ENCODE measurements around the gene STAB2.

The STAB2 gene, protein sequence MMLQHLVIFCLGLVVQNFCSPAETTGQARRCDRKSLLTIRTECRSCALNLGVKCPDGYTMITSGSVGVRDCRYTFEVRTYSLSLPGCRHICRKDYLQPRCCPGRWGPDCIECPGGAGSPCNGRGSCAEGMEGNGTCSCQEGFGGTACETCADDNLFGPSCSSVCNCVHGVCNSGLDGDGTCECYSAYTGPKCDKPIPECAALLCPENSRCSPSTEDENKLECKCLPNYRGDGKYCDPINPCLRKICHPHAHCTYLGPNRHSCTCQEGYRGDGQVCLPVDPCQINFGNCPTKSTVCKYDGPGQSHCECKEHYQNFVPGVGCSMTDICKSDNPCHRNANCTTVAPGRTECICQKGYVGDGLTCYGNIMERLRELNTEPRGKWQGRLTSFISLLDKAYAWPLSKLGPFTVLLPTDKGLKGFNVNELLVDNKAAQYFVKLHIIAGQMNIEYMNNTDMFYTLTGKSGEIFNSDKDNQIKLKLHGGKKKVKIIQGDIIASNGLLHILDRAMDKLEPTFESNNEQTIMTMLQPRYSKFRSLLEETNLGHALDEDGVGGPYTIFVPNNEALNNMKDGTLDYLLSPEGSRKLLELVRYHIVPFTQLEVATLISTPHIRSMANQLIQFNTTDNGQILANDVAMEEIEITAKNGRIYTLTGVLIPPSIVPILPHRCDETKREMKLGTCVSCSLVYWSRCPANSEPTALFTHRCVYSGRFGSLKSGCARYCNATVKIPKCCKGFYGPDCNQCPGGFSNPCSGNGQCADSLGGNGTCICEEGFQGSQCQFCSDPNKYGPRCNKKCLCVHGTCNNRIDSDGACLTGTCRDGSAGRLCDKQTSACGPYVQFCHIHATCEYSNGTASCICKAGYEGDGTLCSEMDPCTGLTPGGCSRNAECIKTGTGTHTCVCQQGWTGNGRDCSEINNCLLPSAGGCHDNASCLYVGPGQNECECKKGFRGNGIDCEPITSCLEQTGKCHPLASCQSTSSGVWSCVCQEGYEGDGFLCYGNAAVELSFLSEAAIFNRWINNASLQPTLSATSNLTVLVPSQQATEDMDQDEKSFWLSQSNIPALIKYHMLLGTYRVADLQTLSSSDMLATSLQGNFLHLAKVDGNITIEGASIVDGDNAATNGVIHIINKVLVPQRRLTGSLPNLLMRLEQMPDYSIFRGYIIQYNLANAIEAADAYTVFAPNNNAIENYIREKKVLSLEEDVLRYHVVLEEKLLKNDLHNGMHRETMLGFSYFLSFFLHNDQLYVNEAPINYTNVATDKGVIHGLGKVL (N-terminal part only)

DNA sequence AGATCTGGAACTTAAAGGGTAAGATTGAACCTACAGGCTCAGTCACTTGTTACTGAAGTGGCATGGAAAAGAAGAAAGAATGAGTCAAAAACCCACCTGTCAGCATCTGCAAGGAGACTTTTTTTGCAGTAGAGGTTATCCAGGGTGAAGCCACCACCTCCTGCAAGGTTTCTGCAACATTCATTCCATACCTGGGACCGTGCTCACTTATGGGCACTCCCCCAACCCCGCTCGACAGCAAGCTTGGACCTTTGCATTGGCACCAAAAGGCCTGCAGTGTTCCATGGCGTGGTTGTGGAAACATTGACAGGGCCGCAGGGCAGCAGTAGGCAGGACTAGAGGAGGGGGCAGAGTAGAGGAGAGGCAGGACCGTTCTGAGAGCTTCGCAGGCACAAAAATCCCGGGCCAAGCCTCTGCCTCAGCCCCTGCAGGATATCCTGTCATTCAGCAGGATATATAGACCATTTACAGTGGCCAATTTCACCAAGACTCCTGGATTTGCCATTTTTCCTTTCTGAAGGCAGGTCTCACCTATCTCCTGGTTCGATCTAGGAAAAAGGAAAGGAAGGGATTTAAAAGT lies at the start of gene STAB2:
TSS of gene STAB2 (plus strand) at position 483 of the 580 bp plus-strand sequence. CDS start 204 bp downstream, outside the sequence.
- no peak for DNase-seq

DNA sequence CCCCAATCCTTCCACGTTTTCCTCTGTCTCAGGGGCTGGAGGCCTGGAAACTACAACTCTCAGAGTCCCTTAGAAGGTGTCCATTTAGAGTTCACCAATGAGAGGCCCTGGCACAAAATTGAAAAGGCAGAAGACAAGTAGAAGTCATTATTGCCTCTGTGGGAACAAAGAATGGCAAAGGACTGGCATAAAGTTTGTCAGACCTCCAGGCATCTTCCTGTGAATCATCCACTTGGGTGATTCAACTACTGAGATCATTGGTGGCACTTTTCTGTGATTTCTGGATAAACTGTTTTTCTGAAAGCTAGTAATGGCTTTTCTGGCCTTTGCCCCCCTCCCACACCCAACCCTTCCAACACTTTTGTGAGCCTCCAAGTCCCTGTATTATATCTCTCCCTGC lies 48.7 kb upstream of the STAB2 start:
- no peak for DNase-seq

DNA sequence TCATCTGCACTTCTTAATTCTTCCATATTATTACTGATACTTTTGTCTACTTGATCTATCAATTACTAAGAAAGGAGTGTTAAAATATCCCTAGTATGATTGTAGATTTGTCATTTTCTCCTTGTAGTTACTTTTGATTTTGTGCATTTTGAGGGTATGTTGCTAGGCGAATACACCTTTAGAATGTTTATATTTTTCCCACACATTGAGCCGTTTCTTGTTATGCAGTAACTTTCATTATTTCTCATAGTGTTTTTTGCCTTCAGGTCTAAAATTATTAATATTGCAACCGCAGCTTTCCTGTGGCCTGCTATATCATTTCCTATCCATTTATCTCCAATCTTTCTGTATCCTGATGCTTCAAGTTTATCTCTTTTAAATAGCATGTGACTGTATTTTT lies 46.8 kb upstream of the STAB2 start:
- no peak for DNase-seq

DNA sequence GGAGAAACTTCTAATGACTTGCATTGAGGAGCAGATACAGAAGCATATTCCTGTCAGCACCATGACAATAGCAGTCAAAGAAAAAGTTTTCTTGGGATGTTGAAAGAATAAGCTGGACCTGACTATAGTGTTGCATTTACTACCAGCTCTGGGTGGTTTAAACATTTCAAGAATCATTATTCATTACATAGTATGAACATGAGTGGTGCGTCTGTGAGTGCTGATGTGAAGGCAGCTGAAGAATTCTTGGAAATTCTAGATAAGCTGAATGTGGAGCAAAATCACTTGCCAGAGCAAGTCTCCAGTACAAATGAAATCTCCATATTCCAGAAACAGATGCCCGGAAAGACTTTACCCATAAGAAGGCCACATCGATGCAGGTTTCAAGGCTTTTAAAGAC lies 45.0 kb upstream of the STAB2 start:
- no peak for DNase-seq

DNA sequence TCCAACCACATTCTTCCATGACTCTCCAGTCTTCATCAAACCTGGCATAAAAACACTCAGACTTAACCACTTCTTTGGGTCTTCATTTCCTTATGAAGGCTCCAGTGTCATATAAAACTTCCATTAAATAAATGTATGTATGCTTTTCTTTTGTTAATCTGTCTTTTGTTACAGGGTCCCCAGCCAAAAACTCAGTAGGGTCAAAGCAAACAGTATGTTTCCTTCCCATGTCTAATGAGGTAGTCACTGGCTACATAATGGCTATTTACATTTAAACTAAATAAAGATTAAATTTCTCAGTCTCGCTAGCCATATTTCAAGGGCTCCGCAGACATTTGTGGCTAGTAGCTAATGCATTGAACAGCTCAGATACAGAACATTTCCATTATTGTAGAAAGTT lies 40.1 kb upstream of the STAB2 start:
- no peak for DNase-seq

DNA sequence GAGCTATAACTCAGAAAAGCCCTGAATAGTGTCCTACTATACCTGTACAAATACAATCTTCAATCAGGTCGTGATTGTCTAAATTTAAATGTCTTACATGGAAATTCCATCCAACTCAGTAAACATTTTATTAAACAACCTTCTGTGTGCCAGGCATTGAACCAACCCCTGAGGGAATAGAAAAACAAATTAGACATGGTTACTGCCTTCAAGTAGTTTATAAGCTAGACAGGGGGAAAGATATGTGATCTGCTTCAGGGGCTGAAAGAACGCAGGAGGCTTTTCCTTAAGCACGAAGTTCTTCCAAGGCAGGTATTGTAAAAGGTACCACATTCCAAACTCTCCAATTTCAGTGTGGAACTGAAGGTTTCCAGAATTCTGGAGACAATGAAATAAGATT lies 39.7 kb upstream of the STAB2 start:
- DNase-seq = no peak

DNA sequence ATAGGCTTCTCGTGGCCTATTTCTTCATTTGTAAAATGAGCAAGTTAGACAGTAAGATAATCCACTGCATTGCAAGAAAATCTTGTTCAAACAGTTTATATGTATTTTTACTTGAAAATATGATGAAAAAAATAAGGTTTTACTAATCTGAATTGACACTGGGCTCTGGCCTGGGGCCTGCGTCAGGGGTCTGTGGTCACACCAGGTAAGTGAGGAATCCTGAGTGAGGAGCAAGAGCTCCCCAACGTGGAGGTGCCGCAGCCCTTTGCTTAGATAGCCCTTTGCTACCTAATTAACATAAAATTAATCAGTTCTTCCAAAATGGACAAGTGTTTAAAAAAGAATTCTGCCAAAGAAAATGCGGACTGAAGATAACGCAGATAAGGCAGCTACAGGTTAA lies 39.1 kb upstream of the STAB2 start:
- DNase-seq = no peak

DNA sequence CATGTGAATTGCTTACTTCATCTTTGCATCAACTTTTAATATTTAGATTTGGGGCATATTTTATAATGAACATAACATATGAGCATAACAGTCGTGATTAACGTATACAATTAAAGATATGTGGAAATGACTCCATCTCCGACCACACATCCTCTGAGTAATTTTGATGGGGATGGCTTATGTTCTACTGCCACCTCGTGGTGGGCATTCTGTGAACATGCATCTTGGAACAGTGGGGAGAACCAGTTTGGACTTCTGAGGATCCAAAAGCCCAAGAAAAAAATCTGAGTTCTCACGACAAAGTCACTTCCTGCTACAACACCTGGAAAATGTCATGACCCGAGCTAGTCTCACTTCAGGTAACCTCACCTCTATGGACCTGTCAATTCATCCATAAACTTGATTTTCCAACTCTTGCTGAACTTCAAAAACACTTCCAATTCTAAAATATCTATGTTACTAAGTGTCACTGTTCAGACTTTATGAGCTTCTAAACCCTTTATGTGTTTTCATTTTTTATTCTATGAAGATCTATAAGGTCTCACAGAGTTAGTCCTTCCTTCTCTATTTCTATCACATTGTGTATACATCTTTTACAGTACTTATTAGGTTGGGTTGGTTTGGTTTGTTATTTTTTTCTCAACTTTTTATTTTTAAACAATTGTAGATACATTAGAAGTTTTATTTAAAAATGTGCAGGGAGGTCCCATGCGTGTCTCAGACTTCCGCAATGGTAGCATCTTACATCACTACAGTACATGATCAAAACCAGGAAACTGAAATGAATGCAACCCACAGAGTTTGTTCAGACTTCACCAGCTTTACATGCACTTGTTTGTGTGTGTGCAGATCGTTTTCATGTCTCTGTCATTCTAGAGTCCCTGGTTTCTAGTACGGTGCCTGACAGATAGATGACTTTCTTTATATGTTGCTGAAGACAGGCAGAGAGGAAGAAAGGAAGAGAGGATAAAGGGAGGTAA lies 38.2 kb upstream of the STAB2 start:
- DNase-seq = peak; percentile 80

DNA sequence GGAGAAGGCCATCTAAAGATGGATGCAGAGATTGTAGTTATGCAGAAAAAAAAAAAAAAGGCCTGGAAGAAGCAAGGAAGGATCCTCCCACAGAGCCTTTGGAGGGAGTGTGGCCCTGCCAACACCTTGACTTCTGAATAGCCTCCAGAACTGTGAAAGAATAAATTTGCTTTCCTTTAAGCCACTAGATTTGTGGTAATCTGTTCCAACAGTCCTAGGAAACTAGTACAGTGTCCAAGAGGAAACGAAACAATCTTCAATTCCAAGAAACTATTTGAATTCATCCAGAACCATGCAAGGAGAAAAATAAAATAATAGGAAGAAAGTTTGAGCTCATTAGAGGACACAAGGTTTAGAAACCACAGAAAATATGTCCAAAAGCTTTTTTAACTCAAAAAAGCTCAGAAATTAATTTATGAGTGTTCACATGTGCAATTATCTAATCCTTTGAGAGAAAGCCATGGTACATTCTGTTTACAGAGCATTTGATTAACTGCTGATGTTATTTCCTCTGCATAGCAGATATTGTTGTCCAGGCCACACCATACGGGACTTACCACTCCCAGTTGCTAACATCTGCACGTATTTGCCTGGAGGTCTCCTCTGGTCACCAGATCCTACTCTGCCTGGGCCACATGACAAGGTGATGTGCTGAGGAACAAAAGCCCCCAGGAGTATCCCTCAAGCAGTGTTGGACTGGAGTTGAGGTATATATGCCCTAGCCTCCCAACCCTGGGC lies 30.0 kb upstream of the STAB2 start:
- no peak for DNase-seq

DNA sequence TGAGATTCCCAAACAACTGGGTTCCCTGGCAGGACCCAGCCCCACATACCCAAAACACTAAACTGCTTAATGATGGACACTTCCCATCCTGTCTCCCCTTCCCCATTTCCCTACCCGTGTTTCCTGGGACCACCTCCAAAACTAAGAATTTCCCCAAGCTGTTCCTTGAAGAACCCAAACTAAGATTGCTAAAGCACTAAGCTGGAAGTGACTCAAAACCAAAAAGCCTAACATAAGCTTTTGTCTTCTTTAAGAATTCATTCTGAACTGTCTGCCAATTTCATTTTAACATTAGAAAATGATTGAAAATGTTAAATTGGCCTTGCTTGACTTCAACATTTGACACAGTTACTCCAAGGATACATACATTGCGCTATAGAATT lies 29.5 kb upstream of the STAB2 start:
- DNase-seq = no peak

DNA sequence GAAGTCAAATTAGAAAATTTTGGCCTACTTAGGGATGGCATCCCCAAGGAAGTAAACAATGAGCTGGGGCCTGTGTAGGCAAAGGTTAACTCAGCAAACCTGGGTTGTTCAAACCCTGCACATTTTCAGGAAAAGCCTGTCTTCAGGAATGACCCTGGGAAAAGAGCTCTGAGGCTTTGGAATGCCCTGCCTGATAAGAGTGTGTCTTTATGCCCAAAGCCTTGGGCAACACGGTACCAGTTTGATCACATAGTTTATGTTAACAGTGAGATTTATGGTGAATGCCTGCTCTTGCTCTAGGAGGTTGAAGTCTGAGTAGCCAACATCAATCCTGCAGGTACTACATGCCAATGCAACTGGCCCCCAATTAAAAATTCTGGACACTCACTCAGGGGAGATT lies 28.2 kb upstream of the STAB2 start:
- DNase-seq = no peak

DNA sequence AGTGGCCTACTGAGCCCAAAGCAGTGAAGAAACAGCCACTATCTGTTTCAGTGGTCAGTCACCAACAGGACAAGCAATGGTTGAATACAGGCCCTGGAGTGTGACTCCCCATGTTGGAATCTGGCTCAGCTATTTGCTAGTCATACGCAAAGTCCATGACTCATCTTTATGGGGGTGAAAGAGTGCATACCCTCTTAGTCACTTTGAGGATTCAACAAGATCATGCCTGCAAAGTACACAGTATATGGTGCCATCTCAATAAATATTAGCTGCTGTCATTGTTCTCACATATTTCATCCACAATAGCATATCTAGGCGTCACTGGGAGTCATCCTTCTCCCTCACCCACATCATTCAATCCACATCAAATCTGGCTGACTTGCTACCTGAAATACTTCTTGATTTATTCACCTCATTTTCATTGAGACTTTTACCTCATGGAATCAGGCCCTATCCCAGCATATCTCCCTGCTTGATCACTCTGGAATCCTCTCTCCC lies 26.4 kb upstream of the STAB2 start:
- no peak for DNase-seq

DNA sequence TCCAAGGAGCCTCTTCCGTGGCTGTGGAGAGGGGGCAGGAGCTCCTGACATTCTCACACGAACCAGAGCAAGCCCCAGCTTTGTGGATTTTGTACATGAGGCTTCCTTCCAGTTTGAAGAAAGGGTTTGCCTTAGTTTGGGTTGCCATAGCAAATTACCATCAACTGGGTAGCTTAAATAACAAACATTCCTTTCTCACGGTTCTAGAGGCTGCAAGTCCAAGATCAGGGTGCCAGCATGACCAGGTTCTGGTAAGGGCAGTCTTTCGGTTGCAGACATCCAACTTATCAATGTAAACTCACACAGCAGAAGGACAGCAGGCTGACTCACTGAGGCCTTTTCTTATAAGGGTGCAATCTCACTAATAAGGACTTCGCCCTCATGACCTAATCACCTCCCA lies 25.9 kb upstream of the STAB2 start:
- no peak for DNase-seq

DNA sequence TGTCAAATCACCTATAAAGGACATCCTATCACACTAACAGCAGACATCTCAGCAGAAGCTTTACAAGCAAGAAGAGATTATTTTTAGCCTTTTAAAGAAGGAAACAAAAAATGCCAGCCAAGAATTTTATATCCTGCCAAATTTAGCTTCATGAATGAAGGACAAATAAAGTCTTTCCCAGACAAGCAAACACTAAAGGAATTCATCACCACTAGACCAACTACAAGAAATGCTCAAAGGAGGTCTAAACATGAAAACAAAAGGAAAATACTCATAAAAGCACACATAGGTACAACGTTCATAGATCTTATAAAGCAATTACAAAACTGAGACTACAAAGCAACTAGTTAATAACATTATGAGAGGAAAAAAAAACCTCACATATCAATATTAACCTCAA lies 20.7 kb upstream of the STAB2 start:
- DNase-seq = no peak

DNA sequence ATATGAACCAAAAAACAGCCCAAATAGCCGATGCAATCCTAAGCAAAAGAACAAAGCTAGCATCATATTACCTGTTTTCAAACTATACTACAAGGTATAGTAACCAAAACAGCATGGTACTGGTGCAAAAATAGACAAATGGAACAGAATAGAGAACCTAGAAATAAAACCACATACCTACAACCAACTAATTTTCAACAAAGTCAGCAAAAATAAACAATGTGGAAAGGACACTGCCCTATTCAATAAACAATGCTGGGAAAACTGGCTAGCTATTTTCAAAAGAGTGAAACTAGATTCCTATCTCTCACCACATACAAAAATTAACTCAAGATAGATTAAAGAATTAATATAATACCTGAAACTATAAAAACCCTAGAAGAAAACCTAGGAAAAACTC lies 17.8 kb upstream of the STAB2 start:
- no peak for DNase-seq

DNA sequence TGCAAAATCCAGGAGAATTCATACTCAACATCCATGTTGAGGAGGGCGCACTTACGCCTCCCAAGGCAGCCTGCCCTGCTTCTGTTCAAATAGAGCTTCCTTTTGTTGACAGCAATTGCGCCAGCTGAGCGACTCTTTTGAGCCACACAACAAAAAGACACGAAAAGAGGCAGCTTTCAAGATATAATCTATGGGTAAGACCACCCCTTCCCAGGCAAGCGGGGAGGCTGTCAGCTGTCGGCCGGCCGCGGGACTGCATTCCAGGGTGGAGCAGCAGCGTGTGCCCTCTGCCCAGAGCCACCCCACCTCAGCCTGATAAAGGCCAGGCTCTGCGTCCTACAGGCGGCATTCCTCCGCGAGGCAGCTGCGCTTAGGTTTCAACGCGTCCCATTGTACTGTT lies 15.8 kb upstream of the STAB2 start:
- peak; percentile 7 for DNase-seq

DNA sequence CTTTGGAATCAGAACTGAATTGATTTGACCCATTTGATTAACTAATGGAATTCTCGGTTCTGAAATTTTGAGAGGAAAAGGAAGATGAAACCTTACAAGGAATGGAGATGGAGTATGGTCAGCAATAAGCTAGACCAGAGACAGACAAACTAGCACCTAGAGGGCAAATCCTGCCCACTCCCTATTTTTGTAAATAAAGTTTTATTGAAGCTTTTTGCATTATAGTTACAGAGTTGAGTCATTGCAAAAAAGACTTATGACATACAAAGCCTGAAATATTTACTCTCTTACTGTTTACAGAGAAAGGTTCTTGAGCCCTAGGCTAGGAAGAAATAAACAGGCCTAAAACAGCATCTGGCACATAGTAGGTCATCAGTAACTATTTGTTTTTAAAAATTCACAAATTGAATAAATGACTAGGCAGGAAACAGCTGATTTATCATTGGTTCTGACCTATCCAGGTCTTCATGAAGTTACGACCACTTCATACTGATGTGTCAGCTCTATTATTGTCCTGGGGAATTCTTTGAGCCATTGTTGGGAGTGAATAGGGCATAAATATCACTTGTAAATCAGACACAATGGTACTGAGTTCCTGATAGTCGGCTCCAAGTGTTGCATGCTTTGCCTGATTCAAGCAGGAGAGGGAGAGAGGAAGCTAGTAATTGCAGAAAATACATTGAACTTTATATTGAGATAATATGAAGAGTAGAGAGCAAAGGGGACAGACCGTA lies 14.6 kb upstream of the STAB2 start:
- no peak for DNase-seq

DNA sequence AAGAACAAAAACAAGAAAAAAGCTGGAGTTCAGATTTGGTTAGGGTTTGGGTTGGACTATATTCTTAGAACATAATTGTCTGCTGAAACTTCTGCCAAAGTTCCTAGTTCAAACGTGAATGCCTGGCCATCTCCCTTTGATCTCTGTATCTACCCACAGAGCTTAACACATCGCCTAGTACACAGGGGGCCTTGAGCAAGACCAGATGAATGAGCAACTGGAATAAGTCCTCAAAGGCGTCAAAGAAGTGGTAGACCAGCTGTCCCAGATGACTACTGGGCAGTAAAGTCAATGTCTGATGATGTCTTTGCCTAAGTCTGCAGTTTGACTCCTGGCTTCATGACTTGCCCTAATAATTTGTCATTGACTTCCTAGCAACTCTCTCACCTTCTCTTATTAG lies 13.9 kb upstream of the STAB2 start:
- DNase-seq = no peak

DNA sequence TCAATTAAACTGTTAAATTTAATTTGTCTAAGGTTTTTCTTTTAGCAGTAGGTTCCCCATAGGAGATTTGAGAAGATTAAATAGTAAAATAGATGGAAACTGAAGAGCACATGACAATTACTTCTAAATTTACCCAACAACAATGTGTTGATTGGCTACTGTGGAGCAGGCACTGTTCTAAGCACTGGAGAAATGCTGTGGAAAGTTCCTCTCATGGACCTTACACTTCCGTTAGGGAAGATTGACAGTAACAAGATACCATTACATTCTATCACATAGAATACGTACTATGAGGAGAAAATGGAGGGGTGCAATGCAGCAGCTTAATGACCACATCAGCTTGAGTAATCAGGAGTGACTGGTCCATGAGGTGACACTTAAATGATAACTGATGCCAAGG lies 8.1 kb upstream of the STAB2 start:
- no peak for DNase-seq

DNA sequence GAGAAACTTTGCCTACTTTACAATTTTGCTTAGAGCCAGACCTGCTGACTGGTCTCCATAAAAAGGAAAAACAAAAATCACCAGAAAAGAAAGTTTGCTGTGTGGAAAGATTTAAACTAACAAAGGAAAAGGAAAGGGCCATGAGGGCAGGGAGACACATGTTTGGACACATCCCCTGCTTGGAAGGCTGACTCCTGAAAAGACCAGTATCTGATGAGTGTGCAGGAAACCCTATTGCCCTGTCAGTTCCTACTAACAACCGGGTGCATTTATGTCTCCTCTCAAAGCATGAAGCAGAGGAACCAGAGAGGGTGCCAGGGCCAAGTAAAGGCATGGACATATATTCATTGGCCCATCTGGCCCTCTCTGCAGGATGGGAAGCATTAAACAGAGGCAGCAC lies 7.0 kb upstream of the STAB2 start:
- no peak for DNase-seq
